Measurements from ENCODE around the gene EIF3K.
"Not testable (repeated sequence)": the region's sequence is repeated elsewhere in the genome, so short reads cannot be mapped to it uniquely, and the experiment has no call there.

EIF3K gene

GRCh38 chr19:38617764-38618589 is 1.0 kb upstream of the EIF3K start, which contains the start of gene MAP4K1:
TSS of gene MAP4K1 (minus strand) at chr19:38617953. CDS start at chr19:38617895, 58 bp downstream.
- ATAC-seq = peak; percentile 76
- DNase-seq = peak; percentile 82

GRCh38 chr19:38619361-38620174 is 580 bp downstream of the EIF3K start:
- ATAC-seq = no peak
- no peak for DNase-seq

GRCh38 chr19:38624822-38625221 is 5.8 kb downstream of the EIF3K start:
- no peak for ATAC-seq
- DNase-seq = no peak

- DNase-seq (no peak), ATAC-seq (no peak)
These were observed 7.4 kb downstream of the EIF3K start for GRCh38 chr19:38626401-38626800.

- no peak for DNase-seq
- no peak for ATAC-seq
These were observed 10.6 kb downstream of the EIF3K start for GRCh38 chr19:38629568-38629967.

- DNase-seq, ATAC-seq: not testable (repeated sequence)
These were observed 12.3 kb downstream of the EIF3K start for GRCh38 chr19:38631301-38631700.

- ATAC-seq, DNase-seq: not testable (repeated sequence)
These were observed 13.0 kb downstream of the EIF3K start for GRCh38 chr19:38631811-38632475.

GRCh38 chr19:38632476-38633213 is 13.7 kb downstream of the EIF3K start:
- ATAC-seq = no peak
- DNase-seq = no peak

- ATAC-seq (no peak), DNase-seq (peak; percentile 81)
These were observed 15.9 kb downstream of the EIF3K start for GRCh38 chr19:38634757-38635482.

GRCh38 chr19:38635483-38636399 is 16.8 kb downstream of the EIF3K start:
- no peak for DNase-seq
- no peak for ATAC-seq

GRCh38 chr19:38638461-38638860 is 19.5 kb downstream of the EIF3K start:
- no peak for DNase-seq
- no peak for ATAC-seq

- ATAC-seq (no peak), DNase-seq (no peak)
These were observed 20.7 kb downstream of the EIF3K start for GRCh38 chr19:38639679-38640078.

GRCh38 chr19:38640368-38640767 is 21.4 kb downstream of the EIF3K start:
- no peak for ATAC-seq

GRCh38 chr19:38642176-38642575 is 23.2 kb downstream of the EIF3K start:
- no peak for DNase-seq

More at GRCh38 chr19:38640368-38640767, 21.4 kb downstream of the EIF3K start:
- DNase-seq = no peak

GRCh38 chr19:38644719-38645118 is 25.7 kb downstream of the EIF3K start:
- no peak for DNase-seq
- no peak for ATAC-seq

More at GRCh38 chr19:38642176-38642575, 23.2 kb downstream of the EIF3K start:
- no peak for ATAC-seq

GRCh38 chr19:38647368-38647965 is 28.5 kb downstream of the EIF3K start, which contains the start of gene ACTN4:
TSS of gene ACTN4 (plus strand) at chr19:38647649. CDS start at chr19:38647746, 97 bp downstream.
- peak; percentile 100 for DNase-seq
- peak; percentile 93 for ATAC-seq

- peak; percentile 28 for DNase-seq
- ATAC-seq = no peak
These were observed 29.2 kb downstream of the EIF3K start for GRCh38 chr19:38647966-38648768.

GRCh38 chr19:38648769-38649304 is 29.8 kb downstream of the EIF3K start:
- DNase-seq (no peak), ATAC-seq (no peak)
